Measurements from ENCODE around the gene S100A6.
A peak's percentile ranks its signal among the peaks of the same experiment; 100 is the strongest.
"Not testable (repeated sequence)": the region's sequence is repeated elsewhere in the genome, so short reads cannot be mapped to it uniquely, and the experiment has no call there.

The S100A6 gene

DNA sequence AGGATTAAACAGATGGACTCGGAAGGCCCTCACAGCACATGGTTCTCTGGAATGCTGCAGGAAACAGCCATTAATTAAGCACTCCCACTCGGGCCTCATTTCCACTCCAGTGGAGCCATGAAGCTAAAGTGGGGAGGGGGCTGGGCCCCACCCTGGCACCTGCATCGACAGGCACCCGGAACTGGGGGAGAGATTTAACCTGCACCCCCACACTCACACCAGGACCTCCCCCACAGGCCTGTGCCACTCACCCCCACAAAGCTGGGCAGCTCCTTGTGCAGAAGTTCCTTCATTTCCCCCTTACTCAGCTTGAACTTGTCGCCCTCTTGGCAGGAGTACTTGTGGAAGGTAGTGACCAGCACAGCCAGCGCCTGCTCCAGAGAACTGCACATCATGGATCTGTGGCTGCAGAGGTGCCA lies 27.7 kb upstream of the S100A6 start:
- no peak for DNase-seq

- not testable (repeated sequence) for DNase-seq
Observed at GRCh38 chr1:153562021-153562420, 26.2 kb upstream of the S100A6 start.

DNA sequence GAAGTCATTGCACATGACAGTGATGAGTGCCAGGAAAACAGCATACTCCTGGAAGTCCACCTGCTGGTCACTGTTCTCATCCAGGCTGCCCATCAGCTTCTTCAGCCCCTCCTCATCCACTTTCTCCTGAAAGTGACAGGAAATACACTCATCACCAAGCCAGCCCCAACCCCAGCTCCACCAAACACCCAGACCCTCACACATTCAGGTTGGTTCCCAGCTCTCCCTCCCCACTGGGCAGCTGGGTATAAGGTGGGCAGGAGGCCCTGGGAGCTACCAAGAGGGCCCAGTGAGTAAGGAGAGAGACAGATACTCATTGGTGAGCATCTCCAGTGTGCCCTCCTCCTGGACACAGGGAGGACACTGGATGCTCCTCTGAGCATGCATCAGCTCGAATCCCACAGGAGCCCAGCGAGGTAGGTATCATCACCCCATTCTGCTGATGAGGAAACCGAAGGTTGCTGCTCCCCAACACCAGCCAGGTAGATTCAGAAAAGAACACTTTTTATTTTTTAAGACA lies 25.7 kb upstream of the S100A6 start:
- DNase-seq = no peak

GRCh38 chr1:153560771-153561465 lies 25.1 kb upstream of the S100A6 start:
- DNase-seq = no peak

GRCh38 chr1:153560241-153560640 lies 24.4 kb upstream of the S100A6 start:
- DNase-seq = no peak

DNA sequence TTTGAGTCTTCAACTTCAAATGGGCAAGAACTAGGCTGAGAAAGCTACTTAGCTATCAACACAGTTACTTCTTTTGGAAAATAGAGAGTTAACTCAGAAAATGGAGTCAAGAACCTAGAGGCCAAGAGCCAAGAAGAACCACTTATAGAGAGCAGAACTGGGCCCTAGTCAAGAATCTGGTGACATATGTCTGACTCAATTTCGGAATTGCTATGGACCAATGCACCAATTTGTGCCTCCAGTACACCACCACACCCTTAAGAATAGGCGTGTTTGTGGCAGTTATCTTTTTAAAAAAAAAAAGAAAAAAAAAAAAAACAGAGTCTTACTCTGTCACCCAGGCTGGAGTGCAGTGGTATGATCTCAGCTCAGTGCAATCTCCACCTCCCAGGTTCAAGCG lies 22.1 kb upstream of the S100A6 start:
- no peak for DNase-seq

DNA sequence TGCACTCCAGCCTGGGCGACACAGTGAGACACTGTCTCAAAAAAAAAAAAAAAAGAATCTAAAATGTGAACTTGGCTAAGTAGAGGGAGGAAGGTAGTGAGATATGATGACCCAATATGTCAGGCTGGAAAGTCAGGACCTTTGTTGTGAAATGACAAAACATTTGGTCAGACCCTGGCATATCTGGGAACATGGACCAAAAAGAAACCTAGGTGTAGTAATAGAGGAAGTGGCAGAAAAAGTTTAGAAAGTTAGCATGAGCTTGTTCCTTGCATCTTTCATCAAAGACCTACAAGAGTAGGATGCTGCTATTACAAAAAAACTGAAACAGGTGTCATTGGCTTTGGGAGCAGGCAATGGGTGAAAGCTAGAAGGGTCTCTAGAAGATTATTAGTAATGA lies 20.6 kb upstream of the S100A6 start:
- no peak for DNase-seq

- no peak for DNase-seq
Observed at GRCh38 chr1:153553830-153554541, 18.2 kb upstream of the S100A6 start.

GRCh38 chr1:153553096-153553495 lies 17.3 kb upstream of the S100A6 start:
- no peak for DNase-seq

GRCh38 chr1:153552335-153552734 lies 16.5 kb upstream of the S100A6 start:
- no peak for DNase-seq

- DNase-seq = no peak
Observed at GRCh38 chr1:153550827-153551500, 15.2 kb upstream of the S100A6 start.

DNA sequence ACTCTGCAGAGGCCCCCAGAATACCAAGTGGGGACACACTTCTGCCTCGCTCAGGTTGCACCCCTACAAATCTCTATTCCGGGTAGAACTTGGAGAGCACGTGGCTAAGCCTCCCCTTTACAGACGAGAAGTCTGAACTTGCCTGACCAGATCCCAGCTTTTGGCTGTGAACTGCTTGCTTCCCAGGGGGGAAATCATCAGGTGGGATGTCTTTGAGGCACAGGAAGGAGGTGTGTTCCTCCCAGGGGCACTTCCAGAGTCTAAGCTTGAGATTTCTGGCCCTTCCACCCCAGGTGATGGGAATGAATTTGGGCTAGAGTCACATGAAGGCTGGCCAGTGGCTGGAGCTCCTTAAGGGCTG lies 14.6 kb upstream of the S100A6 start:
- no peak for DNase-seq

DNA sequence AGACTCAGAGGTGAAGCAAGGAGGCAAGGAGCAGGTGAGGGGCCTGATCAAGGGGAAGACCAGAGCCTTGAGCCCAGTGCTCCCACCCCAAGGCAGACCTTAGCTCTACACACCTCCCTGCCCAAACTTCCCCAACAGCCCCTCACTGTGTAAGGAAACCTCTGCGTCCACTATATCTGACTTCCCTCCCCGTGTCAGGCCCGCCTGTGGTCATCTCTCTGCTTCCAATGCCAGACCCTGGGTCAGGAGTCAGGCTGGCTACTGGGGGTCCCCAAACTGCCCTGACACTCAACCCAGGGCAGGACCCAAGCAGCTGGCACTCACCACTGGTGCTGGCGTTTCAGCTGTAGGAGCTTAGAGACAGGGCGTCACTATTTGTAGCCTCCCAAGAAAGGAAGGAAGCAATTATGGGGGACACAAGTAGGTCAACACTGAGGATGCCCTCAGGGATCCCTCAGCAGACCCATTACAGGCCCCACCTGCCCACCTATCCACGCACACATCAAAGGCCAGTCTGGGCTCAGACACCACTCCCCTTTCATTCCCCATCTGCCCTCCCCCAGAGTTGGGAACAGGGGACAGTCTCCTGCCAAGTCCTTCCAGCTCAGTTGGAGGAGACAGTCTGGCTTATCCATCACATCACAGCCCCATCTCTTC lies 14.1 kb upstream of the S100A6 start:
- no peak for DNase-seq

GRCh38 chr1:153548722-153549688 lies 13.2 kb upstream of the S100A6 start, which contains the start of gene S100A3:
Gene S100A3 (minus strand): TSS chr1:153549258. CDS start chr1:153548485, 773 bp downstream.
- no peak for DNase-seq

DNA sequence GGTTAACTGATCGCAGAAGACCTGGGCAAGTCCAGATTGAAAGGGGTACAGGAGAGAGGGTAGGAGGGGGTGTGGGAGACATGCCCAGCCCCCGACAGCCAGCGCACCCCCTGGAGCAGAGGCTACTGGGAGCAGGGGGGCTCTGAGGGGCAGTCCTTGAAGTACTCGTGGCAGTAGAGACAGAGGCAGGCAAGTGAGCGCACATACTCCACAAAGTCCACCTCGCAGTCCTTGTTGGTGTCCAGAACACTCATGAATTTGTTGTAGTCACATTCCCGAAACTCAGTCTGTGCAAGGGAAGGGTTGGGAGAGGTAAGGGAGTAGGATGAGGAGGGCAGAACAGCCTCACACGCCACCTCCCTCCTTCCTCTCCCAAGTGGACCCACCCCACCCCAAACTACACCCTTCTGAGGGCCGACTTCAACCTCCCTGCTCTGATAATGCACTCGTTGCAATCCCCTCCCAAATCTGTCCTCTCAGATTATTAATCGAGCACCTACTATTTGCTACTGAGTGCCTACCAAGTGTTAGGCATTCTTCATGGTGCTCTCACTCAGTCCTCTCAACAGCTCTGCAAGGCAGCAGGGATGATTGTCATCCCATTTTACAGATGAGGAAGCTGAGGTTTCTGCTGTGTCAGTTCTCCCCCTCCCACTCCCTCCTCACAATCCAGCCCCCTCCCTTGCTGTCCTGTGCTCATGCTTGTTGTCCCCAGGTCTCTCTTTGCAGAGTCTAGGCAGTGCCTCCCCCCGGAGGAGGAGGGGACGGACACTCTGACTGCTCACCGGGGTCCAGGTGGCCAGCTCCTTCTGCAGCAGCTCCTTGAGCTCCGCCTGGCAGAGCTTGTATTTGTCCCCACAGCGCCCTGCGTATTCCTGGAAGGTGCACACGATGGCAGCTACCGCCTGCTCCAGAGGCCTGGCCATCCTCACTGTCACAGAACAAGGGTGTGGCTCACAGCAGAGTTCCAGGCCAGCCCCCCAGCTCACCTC lies 12.1 kb upstream of the S100A6 start:
- DNase-seq = no peak

GRCh38 chr1:153546796-153547559 lies 11.2 kb upstream of the S100A6 start:
- DNase-seq = no peak

DNA sequence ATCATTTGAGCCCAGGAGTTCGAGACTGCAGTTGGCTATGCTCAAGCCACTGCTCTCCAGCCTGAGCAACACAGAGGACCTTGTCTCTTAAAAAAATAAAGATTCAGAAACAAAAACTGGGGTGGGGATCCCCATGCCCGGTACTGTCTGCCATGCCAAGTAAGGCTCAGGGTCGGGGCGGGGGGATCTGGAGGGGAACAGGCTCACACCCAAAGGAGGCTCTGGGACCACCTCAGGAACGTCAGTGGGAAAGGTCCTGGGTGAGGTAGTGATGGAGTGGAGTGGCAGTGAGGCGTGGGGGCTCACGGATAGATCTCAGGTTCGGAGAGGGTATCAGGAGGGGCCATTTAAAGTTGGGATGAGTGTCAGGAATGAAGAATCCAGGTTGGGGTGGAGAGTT lies 10.6 kb upstream of the S100A6 start:
- no peak for DNase-seq

DNA sequence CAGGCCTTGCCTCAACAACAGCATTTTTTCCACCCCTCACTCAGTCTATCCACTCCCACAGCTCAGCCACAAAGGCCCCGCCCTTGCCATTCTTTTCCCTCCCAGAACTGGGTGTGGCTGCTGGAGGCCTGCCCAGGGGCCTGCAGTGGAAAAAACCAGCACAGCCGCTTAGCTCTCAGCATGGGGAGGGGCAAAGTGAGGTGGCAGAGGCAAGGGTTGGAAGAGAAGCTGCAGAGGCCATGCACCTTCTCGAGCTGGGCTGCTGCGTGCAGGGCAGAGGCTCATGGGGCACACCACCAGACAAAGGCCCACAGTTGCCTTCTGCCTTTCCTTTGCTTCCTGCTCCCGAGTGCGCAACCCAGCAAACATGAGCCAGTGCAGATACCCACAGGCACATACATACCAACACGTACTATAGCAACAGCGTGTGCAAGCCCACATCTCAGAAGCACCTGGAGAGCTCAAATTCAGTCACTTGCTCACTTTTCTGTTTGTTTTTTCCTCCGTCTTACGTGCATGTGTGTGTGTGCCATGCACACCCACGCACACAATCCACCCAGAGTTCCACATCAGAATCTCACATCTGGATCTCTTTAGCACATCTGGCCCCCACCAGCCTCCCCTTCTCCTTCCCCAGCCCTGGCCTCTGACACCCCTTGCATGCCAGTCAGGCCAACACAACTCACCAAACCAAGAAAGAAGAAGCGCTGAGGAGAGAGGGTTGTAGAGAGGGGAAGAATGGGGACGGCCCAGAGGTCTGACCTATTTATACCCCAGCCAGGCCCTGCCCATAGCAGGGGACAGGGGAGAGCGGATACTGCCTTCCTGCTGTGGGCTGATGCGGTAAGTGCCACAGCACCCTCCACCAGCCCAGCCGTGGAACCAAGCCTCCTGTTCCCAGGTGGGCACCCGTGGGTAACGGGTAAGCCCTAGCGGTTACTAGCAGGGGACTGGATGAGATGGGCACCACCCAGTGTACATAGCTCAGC lies 9.6 kb upstream of the S100A6 start, which contains the start of gene S100A4:
S100A4 (minus strand) TSS at position 740 of the 989 bp plus-strand sequence. CDS start 1,012 bp downstream, outside the sequence.
- peak; percentile 90 to 91 for DNase-seq

Measured in activated CD4-positive, alpha-beta T cell treated with anti-CD3 and anti-CD28 coated beads for 4 hours (primary cell).